Suprapubic skin (tissue), 3 donors: Measurements from ENCODE around the gene AKT1.

ENCODE experiments used
- POLR2A ChIP-seq, 2 donors: fragments of 450-650 bp; IDR thresholded peaks; one replicate each; pipeline ENCODE4 v1.6.1; 2017; ENCODE audit warnings: antibody characterized with exemption in 2 of 2, mild to moderate bottlenecking in 2 of 2, moderate library complexity in 2 of 2
- TF ChIP-seq, protein P1 (sequence below), 2 donors: fragments of 200-600 bp in 1 of 2; fragments of 450-650 bp in 1 of 2; sonication (generic) in 1 of 2; IDR thresholded peaks; one replicate each; pipeline ENCODE4 v1.5.1; 2016 to 2019; ENCODE audit warnings: antibody characterized with exemption in 2 of 2, mild to moderate bottlenecking in 1 of 2, moderate library complexity in 1 of 2

GRCh38 chr14:104776481-104776880 lies 19.1 kb downstream of the AKT1 start:
- TF ChIP-seq, protein P1, sequence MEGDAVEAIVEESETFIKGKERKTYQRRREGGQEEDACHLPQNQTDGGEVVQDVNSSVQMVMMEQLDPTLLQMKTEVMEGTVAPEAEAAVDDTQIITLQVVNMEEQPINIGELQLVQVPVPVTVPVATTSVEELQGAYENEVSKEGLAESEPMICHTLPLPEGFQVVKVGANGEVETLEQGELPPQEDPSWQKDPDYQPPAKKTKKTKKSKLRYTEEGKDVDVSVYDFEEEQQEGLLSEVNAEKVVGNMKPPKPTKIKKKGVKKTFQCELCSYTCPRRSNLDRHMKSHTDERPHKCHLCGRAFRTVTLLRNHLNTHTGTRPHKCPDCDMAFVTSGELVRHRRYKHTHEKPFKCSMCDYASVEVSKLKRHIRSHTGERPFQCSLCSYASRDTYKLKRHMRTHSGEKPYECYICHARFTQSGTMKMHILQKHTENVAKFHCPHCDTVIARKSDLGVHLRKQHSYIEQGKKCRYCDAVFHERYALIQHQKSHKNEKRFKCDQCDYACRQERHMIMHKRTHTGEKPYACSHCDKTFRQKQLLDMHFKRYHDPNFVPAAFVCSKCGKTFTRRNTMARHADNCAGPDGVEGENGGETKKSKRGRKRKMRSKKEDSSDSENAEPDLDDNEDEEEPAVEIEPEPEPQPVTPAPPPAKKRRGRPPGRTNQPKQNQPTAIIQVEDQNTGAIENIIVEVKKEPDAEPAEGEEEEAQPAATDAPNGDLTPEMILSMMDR (IDR thresholded peaks at IDR 0.05) = no peak
- TF ChIP-seq POLR2A (IDR thresholded peaks at IDR 0.05) = no peak
